Smooth muscle cell (in vitro differentiated cells): ENCODE data around the gene ATP2C2. TPM values are rescaled to one million over a fixed set of nuclear protein-coding genes. Genes with fewer than 3 reads are reported as not detected.
"Not testable (repeated sequence)": the region's sequence is repeated elsewhere in the genome, so short reads cannot be mapped to it uniquely, and the experiment has no call there.

Experiments used
- DNase-seq: peaks from one replicate; lab custom pipeline; 2025; ENCODE audit not compliant: unreplicated experiment; lab: John Stamatoyannopoulos, UW
- H2AFZ ChIP-seq: fragments of 200-600 bp; sonication (generic); 2 replicates; pipeline ENCODE4 v1.6.0; 2016; ENCODE audit warnings: antibody characterized with exemption, low read depth, mild to moderate bottlenecking
- H3F3A ChIP-seq: fragments of 200-600 bp; sonication (generic); 2 replicates; pipeline ENCODE4 v1.6.0; 2017; ENCODE audit warnings: antibody characterized with exemption, low read depth
- H3K27ac ChIP-seq: fragments of 200-600 bp; sonication (generic); 2 replicates; pipeline ENCODE4 v1.5.1; 2016; ENCODE audit warnings: low read depth, mild to moderate bottlenecking
- H3K27me3 ChIP-seq: fragments of 200-600 bp; sonication (generic); 2 replicates; pipeline ENCODE4 v1.6.1; 2016; ENCODE audit warnings: low read depth, mild to moderate bottlenecking
- H3K36me3 ChIP-seq: fragments of 200-600 bp; sonication (generic); 2 replicates; pipeline ENCODE4 v1.5.1; 2016; ENCODE audit warnings: low read depth
- H3K4me1 ChIP-seq: fragments of 200-600 bp; sonication (generic); 2 replicates; pipeline ENCODE4 v1.5.1; 2016; ENCODE audit warnings: low read depth
- H3K4me2 ChIP-seq: fragments of 200-600 bp; sonication (generic); 2 replicates; pipeline ENCODE4 v1.6.0; 2016; ENCODE audit warnings: mild to moderate bottlenecking
- H3K4me3 ChIP-seq: fragments of 200-600 bp; sonication (generic); 2 replicates; pipeline ENCODE4 v1.5.1; 2016; ENCODE audit warnings: mild to moderate bottlenecking
- H3K79me2 ChIP-seq: fragments of 200-600 bp; sonication (generic); 2 replicates; pipeline ENCODE4 v1.6.0; 2016; ENCODE audit warnings: low read depth, mild to moderate bottlenecking
- H3K9ac ChIP-seq: fragments of 200-600 bp; sonication (generic); 2 replicates; pipeline ENCODE4 v1.6.0; 2016; ENCODE audit warnings: low read depth
- H3K9me3 ChIP-seq: fragments of 200-600 bp; sonication (generic); replicated peaks from 2 replicates; pipeline ENCODE4 v1.5.1; 2016; ENCODE audit warnings: low read depth
- H4K20me1 ChIP-seq: fragments of 200-600 bp; sonication (generic); 2 replicates; pipeline ENCODE4 v1.6.0; 2016; ENCODE audit warnings: low read depth
- CTCF ChIP-seq: fragments of 200-600 bp; sonication (generic); IDR thresholded peaks from 2 replicates; pipeline ENCODE4 v1.5.1; 2017; ENCODE audit warnings: borderline replicate concordance, mild to moderate bottlenecking, antibody characterized with exemption; ENCODE audit not compliant: insufficient read depth, poor library complexity, severe bottlenecking
- WGBS: methylation state at CpG from one replicate; pipeline ENCODE4 v1.1.7; 2016; ENCODE audit warnings: low lambda C conversion rate; 5-methylcytosine and 5-hydroxymethylcytosine counted together
- polyA plus RNA-seq: library from polyadenylated mRNA; unstranded; fragments of >200 nt; fragmentation: Nextera tagmentation; extraction: Ambion mirVana; gene quantifications from 2 replicates; pipeline ENCODE4 v1.2.1, GENCODE V29; 2016
- total RNA-seq: library from RNA; depleted of rRNA; stranded (reverse); fragments of >200 nt; gene quantifications from 2 replicates; pipeline ENCODE4 v1.2.3, GENCODE V29; 2014

The ATP2C2 gene
- total and polyA plus RNA-seq, 2 experiments from 2014 or later, result 3.1 to 4.1 TPM

- Histone ChIP-seq H4K20me1 (no peaks in the 10 kb centered on the region), H3K27me3 (no peaks in the 10 kb centered on the region), H3K27ac (no peak overlapping the region), H3K36me3 (no peaks in the 10 kb centered on the region), H3K4me2 (no peak overlapping the region), H3K9ac (no peak overlapping the region), H3K79me2 (no peaks in the 10 kb centered on the region), H3K9me3 (peaks cover 3% of the 10 kb centered on the region), H3K4me3 (no peak overlapping the region), H3K4me1 (no peaks in the 10 kb centered on the region), H2AFZ (no peak overlapping the region), H3F3A (no peaks in the 10 kb centered on the region)
- DNase-seq, result no peak
- no peak for TF ChIP-seq CTCF
- WGBS, result 83% methylated on average over 3 of the region's 3 CpGs
Observed at GRCh38 chr16:84334058-84334457, 34.3 kb upstream of the ATP2C2 start.

DNA sequence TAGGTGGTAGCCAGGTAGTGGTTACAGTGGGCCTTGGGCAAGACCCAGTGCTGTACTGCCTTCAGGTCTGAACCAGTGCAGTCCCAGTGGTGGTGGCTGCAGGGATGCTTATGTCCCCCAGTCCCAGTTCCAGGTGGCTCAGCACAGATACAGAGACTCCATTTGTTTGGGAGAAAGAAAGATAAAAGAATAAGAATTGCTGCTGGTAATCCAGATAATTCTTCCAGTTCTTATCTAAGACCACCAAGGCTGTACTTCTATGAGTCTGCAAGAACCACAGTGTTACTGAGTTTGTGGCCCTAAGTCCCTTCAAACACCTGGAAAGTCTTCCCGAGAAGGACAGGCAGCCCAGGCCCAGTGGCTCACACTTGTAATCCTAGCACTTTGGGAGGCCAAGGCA is 33.9 kb upstream of the ATP2C2 start:
- 97% methylated on average over 1 of the region's 1 CpG for WGBS
- Histone ChIP-seq H3K9ac (no peak overlapping the region), H3K27me3 (no peaks in the 10 kb centered on the region), H3K4me3 (no peak overlapping the region), H3K79me2 (no peaks in the 10 kb centered on the region), H4K20me1 (no peaks in the 10 kb centered on the region), H3K36me3 (no peaks in the 10 kb centered on the region), H3K9me3 (peaks cover 3% of the 10 kb centered on the region), H3K4me1 (no peaks in the 10 kb centered on the region), H2AFZ (no peak overlapping the region), H3K27ac (no peak overlapping the region), H3K4me2 (no peak overlapping the region), H3F3A (no peaks in the 10 kb centered on the region)
- TF ChIP-seq CTCF, result no peak
- DNase-seq, result no peak

DNA sequence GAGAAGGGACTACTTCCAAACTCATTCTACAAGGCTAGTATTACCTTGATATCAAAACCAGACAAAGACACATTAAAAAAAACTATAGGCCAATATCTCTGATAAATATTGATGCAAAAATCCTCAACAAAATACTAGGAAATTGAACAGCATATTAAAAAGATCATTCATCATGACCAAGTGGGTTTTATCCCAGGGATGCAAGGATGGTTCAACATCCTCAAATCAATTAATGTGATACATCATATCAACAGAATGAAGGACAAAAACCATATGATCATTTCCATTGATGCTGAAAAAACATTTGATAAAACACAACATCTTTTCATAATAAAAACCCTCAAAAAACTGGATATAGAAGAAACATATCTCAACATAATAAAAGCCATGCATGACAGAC is 31.1 kb upstream of the ATP2C2 start:
- H3K27ac ChIP-seq, H3K4me3 ChIP-seq, H3K9me3 ChIP-seq, H3K4me2 ChIP-seq, H3F3A ChIP-seq, H4K20me1 ChIP-seq, H3K36me3 ChIP-seq, H3K27me3 ChIP-seq, H3K9ac ChIP-seq, H3K79me2 ChIP-seq, H2AFZ ChIP-seq, DNase-seq, H3K4me1 ChIP-seq: not testable (repeated sequence)

GRCh38 chr16:84339311-84339710 is 29.0 kb upstream of the ATP2C2 start:
- Histone ChIP-seq H3K27me3 (no peaks in the 10 kb centered on the region), H3K9me3 (peaks cover 3% of the 10 kb centered on the region), H3F3A (no peaks in the 10 kb centered on the region), H3K4me3 (no peak overlapping the region), H4K20me1 (no peaks in the 10 kb centered on the region), H3K4me2 (no peak overlapping the region), H3K4me1 (no peaks in the 10 kb centered on the region), H3K27ac (no peak overlapping the region), H3K9ac (no peak overlapping the region), H3K79me2 (no peaks in the 10 kb centered on the region), H3K36me3 (no peaks in the 10 kb centered on the region), H2AFZ (no peak overlapping the region)
- no peak for DNase-seq
- no peak for TF ChIP-seq CTCF
- WGBS, result 84% methylated on average over 5 of the region's 5 CpGs
